Testis (tissue), 2 donors: ENCODE data around the gene DDX31.

Experiments
- CTCF ChIP-seq, 3 experiments: fragments of 450-650 bp in 2 of 3; fragments of 200-600 bp in 1 of 3; sonication (generic) in 1 of 3; IDR thresholded peaks; one replicate each; pipeline ENCODE4 v1.5.1; 2016 to 2019; ENCODE audit warnings: antibody characterized with exemption in 3 of 3, mild to moderate bottlenecking in 2 of 3, moderate library complexity in 1 of 3
- POLR2A ChIP-seq: fragments of 450-650 bp; IDR thresholded peaks from one replicate; pipeline ENCODE4 v1.6.1; 2017; ENCODE audit warnings: antibody characterized with exemption, mild to moderate bottlenecking, moderate library complexity

GRCh38 chr9:132556235-132556634, 113.5 kb downstream of the DDX31 start:
- TF ChIP-seq CTCF (IDR thresholded peaks at IDR 0.05) (no peak), POLR2A (no peak)
